ENCODE results near the gene RTN4.

The RTN4 gene

DNA sequence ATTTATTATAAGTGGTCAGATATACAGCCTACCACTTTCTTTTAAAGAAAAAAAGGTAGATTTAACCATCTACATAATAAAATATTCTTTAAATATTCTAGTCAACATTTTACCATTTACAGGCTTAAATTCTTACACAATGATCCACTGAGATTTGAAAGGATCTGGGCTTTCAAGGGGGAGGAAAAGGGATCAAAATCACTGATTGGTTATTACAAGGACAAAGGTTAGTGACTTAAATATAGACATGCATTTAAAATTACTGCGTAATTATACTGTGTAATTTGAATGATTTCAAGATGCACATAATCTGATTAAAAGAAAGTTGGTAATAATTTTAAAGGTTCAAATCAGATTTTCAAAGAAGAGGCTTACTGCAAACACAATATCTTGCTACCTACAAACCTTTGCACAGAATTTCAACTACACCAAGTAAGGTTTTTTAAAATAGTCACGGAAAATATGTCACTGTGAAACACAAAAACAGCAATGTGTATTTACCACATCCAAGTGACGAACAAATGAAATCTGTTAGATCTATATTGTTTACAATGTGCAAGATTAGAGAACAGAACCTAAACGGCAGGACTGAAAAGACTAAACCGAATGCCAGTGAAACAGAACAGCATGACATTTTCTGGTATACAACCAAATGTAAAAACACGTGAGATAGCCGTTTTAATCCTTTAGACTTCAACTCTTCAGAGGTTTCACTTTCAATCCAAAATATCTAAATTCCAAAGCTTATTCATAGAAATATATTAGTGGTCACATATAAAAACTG lies 40.8 kb downstream of the RTN4 start:
- Histone ChIP-seq H2AFZ (ENCODE audit: low read depth, low read length) (no peak overlapping the region), H3K4me1 (ENCODE audit: insufficient read depth, low read length) (peaks cover 40% of the 10 kb centered on the region), H4K20me1 (ENCODE audit: insufficient read depth, low read length) (peaks cover 64% of the 10 kb centered on the region), H3K36me3 (ENCODE audit: insufficient read depth, low read length) (peaks cover 3% of the 10 kb centered on the region; the same call in 1 of the 2 replicates), H3K27ac (ENCODE audit: low read length) (no peak overlapping the region), H3K9ac (ENCODE audit: low read depth, low read length) (no peak overlapping the region), H3K79me2 (ENCODE audit: insufficient read depth, low read length) (peaks cover 100% of the 10 kb centered on the region), H3K4me3 (ENCODE audit: low read depth in 1 of 2, low read length in 2 of 2) (no peak overlapping the region), H3K9me3 (ENCODE audit: insufficient read depth, low read length, severe bottlenecking) (no peaks in the 10 kb centered on the region), H3K4me2 (ENCODE audit: insufficient read depth, low read length) (no peak overlapping the region), H3K27me3 (ENCODE audit: insufficient read depth, low read length, poor library complexity) (no peaks in the 10 kb centered on the region)
- ATAC-seq (ENCODE audit: insufficient read depth, low read depth) (peak; percentile 23; the same call in 1 of the 3 replicates), DNase-seq (no peak)
- TF ChIP-seq, protein P1, sequence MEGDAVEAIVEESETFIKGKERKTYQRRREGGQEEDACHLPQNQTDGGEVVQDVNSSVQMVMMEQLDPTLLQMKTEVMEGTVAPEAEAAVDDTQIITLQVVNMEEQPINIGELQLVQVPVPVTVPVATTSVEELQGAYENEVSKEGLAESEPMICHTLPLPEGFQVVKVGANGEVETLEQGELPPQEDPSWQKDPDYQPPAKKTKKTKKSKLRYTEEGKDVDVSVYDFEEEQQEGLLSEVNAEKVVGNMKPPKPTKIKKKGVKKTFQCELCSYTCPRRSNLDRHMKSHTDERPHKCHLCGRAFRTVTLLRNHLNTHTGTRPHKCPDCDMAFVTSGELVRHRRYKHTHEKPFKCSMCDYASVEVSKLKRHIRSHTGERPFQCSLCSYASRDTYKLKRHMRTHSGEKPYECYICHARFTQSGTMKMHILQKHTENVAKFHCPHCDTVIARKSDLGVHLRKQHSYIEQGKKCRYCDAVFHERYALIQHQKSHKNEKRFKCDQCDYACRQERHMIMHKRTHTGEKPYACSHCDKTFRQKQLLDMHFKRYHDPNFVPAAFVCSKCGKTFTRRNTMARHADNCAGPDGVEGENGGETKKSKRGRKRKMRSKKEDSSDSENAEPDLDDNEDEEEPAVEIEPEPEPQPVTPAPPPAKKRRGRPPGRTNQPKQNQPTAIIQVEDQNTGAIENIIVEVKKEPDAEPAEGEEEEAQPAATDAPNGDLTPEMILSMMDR (IDR thresholded peaks at IDR 0.05; ENCODE audit: borderline replicate concordance, extremely low read depth, low read length, poor library complexity, severe bottlenecking), result no peak
- TF ChIP-seq EZH2 (IDR thresholded peaks at IDR 0.05; ENCODE audit: borderline replicate concordance, low read depth, low read length, severe bottlenecking), result no peak

DNA sequence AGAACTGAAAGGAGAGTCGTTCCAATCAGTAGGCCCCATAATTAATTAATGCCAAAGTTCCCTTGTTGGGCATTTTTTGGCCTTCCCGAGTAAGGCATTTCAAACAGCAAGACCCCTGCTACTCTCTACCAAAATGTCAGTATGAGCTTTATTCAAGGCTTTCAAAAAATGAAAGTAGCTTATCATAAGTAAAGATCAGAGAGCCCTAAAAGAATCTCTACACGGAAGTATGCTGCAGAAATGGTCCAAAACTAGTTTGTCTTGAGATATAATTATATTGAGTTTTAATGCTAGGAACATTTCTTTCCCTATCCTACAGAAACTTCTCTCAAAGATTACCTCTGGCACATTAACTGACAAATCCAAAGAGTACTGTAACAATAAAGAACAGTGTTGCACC lies 43.9 kb downstream of the RTN4 start:
- Histone ChIP-seq H3K4me2 (ENCODE audit: insufficient read depth, low read length) (no peak overlapping the region), H3K36me3 (ENCODE audit: insufficient read depth, low read length) (peaks cover 3% of the 10 kb centered on the region; the same call in 1 of the 2 replicates), H3K4me3 (ENCODE audit: low read depth in 1 of 2, low read length in 2 of 2) (no peak overlapping the region), H4K20me1 (ENCODE audit: insufficient read depth, low read length) (peaks cover 74% of the 10 kb centered on the region), H3K9ac (ENCODE audit: low read depth, low read length) (no peak overlapping the region), H2AFZ (ENCODE audit: low read depth, low read length) (no peak overlapping the region), H3K4me1 (ENCODE audit: insufficient read depth, low read length) (peaks cover 23% of the 10 kb centered on the region), H3K27ac (ENCODE audit: low read length) (no peak overlapping the region), H3K79me2 (ENCODE audit: insufficient read depth, low read length) (peaks cover 100% of the 10 kb centered on the region), H3K9me3 (ENCODE audit: insufficient read depth, low read length, severe bottlenecking) (no peaks in the 10 kb centered on the region), H3K27me3 (ENCODE audit: insufficient read depth, low read length, poor library complexity) (no peaks in the 10 kb centered on the region)
- TF ChIP-seq EZH2 (IDR thresholded peaks at IDR 0.05; ENCODE audit: borderline replicate concordance, low read depth, low read length, severe bottlenecking), result no peak
- TF ChIP-seq, protein P1 (IDR thresholded peaks at IDR 0.05; ENCODE audit: borderline replicate concordance, extremely low read depth, low read length, poor library complexity, severe bottlenecking), result no peak
- ATAC-seq (ENCODE audit: insufficient read depth, low read depth) (no peak; the same call in 2 of the 3 replicates), DNase-seq (no peak)

GRCh38 chr2:55003706-55004639 lies 46.3 kb downstream of the RTN4 start:
- Histone ChIP-seq H4K20me1 (ENCODE audit: insufficient read depth, low read length) (peaks cover 77% of the 10 kb centered on the region), H3K79me2 (ENCODE audit: insufficient read depth, low read length) (peaks cover 100% of the 10 kb centered on the region)
- no peak for DNase-seq

More at GRCh38 chr2:55003706-55004639, 46.3 kb downstream of the RTN4 start:
- no peak overlapping the region for H2AFZ ChIP-seq (ENCODE audit: low read depth, low read length)
- H3K36me3 ChIP-seq (ENCODE audit: insufficient read depth, low read length), result no peaks in the 10 kb centered on the region
- no peak overlapping the region for H3K27ac ChIP-seq (ENCODE audit: low read length)
- H3K4me3 ChIP-seq (ENCODE audit: low read depth in 1 of 2, low read length in 2 of 2), result no peak overlapping the region
- ATAC-seq (ENCODE audit: insufficient read depth, low read depth), result no peak
- H3K9ac ChIP-seq (ENCODE audit: low read depth, low read length), result no peak overlapping the region
- H3K27me3 ChIP-seq (ENCODE audit: insufficient read depth, low read length, poor library complexity), result no peaks in the 10 kb centered on the region
- H3K4me2 ChIP-seq (ENCODE audit: insufficient read depth, low read length), result no peak overlapping the region
- TF ChIP-seq, protein P1 (IDR thresholded peaks at IDR 0.05; ENCODE audit: borderline replicate concordance, extremely low read depth, low read length, poor library complexity, severe bottlenecking), result no peak
- no peak for TF ChIP-seq EZH2 (IDR thresholded peaks at IDR 0.05; ENCODE audit: borderline replicate concordance, low read depth, low read length, severe bottlenecking)
- H3K9me3 ChIP-seq (ENCODE audit: insufficient read depth, low read length, severe bottlenecking), result no peaks in the 10 kb centered on the region
- peaks cover 10% of the 10 kb centered on the region; the same call in 1 of the 2 replicates for H3K4me1 ChIP-seq (ENCODE audit: insufficient read depth, low read length)
